Measurements from ENCODE around the gene N4BP2L1.

N4BP2L1 gene

DNA sequence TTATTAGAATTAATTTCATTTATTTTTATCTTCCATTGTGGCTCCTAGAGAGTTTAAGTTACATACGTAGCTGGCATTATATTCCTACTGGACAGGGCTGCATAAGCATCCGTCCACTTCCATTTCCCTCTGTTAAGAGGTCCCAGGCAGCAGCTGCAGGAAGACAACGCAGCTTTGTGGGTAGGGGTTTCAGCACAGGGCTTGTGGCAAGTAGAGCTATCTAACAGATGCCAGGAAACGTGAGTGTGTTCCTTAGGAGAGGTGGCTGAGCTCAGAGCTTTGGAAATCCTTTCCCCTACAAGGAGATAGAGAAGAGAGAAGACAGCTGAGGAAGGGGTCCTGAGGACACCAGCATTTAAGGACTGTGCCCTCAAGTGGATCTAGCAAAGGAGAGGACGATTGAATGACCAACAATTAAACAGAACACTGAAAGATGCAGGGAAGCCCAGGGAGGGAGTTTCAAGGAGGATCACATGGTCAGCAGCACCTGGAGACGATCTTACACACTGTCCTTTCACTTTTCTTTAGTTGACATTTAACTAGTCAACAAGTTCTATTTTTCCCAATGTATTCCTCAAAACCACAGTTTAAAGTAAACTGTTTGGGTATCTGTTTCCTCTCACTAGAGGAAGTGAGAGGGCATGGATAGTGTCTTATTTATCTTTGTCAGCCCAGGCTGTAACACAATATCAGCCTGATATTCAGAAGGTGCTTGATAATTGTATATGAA is 2.3 kb upstream of the N4BP2L1 start:
- no peak for DNase-seq

DNA sequence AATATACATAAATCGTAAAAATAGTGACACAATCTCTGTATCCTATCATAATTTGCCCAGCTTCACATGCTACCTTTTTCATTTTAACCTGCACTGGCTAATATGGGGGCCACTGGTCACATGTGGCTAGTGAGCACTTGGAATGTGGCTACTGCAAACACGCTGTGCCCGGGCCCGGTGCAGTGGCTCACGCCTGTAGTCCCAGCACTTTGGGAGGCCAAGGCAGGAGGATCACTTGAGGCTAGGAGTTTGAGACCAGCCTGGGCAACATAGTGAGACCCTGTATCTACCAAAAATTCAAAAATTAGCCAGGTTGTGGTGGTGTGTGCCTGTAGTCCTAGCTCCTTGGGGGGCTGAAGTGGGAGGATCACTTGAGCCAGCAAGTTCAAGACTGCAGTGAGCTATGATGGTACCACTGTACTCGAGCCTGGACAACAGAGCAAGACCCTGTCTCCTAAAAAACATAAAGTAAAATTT is 1.5 kb upstream of the N4BP2L1 start:
- DNase-seq = no peak

DNA sequence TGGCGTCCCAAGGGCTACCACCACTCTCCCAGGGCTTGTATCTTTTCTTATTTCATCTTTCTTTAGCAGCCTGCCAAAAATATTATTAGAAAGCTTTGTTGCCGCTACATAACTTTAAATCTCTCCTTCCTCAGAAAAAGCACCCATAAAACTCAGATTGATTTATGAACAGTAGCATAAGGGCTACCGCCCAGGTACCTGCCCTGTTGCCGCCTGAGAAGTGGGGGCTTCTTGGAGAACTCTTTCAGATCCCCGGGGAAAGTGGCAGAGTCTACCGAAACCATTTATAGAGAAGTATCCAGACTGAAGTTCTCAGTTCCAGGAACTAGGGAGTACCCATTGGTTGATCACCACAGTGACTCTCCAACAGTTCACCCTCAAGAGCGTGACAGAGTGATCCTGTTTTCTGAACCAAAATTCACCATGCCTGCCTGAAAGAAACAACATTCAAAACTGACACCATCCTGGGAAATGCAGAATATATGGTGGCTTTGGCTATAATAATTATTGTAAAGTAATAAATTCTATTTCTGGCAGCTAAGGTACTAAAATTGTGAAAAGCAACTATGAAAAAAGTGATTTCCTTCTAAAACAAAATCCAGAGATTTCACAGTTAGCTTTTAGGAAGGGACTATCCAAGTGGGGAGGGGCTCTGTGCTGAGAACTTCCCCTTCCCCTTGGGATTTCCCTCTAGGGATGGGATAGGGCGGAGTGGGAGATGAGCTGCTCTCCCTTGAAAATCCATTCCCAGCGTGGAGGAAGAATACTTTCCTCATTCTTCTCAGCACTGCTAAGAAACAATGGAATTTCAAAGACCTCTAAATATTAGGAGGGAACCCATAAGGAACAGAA is 877 bp upstream of the N4BP2L1 start:
- DNase-seq = no peak

DNA sequence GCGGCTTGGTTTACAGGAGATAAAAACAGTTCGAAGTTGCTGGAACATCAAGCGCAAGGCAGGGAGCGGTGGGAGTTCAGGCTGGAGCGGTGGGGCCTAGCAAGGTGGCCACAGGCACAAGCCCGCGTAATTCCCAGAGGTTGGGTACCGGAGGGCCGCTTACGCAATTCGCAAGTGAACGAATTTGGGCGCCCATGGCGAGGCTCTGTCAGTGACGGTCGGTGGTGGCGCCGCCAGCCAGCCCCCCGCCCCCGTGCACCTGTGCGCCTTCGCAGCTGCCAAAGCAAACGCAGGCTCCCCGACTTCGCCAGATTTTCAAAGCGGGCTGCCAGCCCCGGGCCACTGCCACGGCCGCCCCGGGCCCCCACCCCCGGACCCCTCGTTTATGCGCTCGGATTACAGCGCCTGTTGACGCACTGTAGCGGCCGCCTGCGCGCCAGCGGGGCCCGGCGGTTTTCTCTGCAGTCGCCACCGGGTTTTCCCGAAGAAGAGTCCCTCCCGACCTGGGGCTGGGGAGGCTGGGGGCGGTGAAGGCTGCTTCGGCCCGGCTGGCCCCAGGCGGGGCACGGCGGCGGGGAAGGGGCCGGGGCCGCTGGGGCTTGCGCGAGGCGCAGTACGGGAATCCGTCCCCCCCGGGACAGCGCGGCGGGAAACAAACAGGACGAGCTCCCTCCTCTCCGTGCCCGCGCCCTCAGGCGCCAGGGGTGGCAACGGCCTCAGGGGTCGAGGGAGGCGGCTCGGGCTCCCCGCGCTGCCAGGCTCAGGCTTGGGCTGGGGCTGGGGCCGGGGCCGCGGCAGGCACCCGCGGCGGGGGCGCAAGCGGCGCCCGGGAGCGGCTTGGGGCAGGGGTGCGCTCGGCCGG is 709 bp downstream of the N4BP2L1 start:
- no peak for DNase-seq

DNA sequence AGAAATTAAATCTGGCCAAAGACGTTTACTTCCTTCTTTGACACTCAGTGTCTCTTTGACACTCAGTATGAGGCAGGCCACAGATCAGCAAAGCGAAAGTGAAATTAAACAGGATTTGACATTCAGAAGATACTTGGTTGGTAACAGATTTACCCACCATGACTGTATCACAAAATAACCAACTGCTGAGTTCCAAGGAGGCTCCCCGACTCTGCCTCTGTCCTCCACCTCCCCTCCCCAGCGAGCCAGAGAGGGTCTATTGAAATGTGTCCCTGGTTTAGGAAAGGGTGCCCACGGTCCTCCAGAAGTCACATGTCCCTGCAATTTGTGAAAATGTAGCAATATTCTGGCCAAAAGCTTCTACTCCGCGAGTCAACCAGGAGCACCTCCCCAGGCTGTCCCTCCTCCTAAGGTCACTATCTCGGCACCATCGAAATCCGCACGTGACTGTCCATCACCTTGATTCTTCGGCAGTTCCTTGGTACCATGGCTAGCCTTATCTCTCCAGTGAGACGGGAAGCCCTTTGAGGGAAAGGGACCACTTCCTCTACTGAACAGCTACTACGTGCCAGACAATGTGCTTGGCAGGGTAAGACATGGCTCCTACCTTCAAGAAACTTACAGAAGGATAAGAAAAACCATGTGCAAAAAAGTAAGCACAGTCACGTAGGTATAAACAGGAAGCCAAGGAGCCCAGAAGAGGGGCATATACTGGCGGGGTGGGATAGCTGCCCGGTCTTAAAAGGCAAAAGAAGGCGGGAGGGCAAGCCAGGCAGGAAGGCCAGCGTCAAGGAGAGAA is 1.5 kb downstream of the N4BP2L1 start:
- DNase-seq = no peak

DNA sequence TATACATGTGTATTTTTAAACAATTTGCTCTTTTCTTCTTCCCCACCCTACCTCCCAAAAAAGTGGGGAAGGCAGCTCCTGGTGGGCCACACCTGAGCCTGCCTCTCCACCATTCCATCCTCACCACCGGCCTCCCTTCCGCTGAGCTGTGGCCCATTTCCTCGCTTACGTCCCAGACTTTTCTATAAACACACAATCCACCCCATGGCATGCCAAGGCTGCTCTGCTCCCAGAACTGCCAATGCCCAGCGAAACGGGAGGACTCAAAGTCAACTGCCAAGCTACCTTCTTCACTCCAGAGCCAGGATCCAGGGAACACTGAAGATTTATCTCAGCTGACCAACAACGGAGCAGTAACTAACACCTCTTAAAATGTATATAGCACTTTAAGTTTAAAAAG is 2.8 kb downstream of the N4BP2L1 start:
- no peak for DNase-seq

DNA sequence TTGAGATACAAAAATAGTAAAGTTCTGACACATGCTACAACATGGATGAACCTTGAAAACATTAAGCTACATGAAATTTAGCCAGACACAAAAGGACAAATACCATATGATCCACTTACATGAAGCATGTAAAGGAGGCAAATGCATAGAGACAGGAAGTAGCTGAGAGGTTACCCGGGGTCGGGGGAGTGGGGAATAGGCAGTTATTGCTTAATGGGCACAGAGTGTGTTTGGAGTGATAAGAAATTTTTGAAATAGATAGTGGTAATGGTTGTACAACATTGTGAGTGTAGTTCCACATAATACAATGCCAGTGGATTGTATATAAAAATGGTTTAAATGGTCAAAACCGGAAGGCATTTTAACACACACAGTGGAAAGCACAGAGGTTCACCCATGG is 4.3 kb downstream of the N4BP2L1 start:
- DNase-seq = no peak

DNA sequence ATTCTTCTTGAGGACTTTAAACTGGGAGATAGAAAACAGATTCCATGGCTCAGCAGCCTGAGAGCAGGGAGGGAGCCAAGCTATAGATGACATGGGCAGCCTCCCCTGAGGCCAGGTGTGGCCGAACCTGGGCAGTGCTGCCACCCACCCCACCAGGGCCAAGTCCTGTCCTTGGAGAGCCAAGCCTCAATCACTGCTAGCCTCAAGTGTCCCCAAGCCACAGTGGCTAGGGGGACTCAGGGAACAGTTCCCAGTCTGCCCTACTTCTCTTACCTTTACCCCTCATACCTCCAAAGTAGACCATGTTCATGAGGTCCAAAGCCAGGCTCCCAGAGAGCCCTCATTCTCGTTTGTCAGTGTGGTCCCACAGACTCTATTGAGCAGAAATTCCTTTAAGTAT is 8.1 kb downstream of the N4BP2L1 start:
- DNase-seq = no peak

DNA sequence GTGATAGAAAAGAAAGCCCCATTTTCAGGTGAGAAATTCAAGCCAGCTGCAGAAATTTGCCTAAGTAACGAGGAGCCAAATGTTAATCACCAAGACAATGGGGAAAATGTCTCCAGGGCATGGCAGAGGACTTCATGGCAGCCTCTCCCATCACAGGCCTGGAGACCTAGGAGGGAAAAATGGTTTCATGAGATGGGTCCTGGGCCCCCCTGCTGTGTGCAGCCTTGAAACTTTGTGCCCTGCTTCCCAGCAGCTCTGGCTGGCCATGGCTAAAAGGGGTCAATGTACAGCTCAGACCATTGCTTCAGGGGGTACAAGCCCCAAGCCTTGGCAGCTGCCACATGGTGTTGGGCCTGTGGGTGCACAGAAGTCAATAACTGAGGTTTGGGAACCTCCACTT is 9.9 kb downstream of the N4BP2L1 start:
- no peak for DNase-seq

DNA sequence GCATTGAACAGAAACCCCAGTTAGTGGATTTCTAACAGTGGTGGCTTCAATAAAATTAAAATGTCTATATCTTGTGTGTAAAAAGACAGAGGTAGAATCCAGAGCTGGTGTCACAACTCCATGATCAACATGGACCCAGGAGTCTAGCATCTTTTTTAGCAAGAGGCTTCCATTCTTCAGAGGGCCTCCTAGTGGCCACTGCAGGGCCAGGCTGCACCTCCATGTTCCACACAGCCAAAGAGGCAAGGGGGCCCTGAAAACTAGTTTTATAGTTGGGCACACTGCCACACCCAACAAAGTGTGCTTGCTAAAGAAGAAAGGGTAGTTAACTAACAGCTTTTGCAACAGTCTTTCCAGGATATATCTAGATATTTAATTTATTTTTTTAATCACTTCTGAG is 12.9 kb downstream of the N4BP2L1 start:
- no peak for DNase-seq

DNA sequence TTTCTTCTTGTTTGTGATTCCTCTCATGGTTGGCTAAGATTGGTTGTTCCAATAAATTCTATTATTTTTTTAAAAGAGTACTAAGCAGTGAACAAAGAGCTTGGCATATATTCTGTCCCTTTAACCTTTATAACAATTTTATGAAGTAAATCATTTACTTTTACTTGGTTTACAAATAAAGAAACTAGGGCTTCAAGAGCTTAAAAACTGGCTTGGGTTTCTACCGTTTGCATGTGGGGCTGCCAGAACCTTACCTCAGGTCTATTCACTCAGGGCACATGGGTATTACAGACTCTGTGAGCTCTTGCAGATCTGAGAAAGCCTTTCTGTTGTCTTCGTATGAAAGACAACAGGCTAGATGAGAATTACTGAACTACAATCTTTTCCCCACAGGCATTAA is 13.3 kb downstream of the N4BP2L1 start:
- DNase-seq = no peak

DNA sequence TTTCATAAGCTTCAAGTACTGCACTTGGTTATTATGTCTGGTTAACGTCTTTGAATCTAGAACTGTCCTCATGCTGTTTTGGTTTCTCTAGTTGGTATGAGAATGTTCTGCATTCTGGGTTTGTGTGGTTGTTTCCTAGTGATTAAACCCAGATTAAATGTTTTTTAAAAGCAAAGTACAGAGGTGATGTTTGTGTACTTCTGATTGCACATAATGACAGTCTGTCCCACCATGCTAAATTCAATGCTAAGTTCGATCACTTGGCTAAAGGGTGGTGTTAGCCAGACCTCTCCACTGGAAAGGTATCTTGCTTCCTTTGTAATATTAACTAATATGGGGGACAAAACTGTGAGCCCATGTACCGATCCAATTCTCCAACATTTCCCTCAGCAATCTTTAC is 14.6 kb downstream of the N4BP2L1 start:
- DNase-seq = no peak

DNA sequence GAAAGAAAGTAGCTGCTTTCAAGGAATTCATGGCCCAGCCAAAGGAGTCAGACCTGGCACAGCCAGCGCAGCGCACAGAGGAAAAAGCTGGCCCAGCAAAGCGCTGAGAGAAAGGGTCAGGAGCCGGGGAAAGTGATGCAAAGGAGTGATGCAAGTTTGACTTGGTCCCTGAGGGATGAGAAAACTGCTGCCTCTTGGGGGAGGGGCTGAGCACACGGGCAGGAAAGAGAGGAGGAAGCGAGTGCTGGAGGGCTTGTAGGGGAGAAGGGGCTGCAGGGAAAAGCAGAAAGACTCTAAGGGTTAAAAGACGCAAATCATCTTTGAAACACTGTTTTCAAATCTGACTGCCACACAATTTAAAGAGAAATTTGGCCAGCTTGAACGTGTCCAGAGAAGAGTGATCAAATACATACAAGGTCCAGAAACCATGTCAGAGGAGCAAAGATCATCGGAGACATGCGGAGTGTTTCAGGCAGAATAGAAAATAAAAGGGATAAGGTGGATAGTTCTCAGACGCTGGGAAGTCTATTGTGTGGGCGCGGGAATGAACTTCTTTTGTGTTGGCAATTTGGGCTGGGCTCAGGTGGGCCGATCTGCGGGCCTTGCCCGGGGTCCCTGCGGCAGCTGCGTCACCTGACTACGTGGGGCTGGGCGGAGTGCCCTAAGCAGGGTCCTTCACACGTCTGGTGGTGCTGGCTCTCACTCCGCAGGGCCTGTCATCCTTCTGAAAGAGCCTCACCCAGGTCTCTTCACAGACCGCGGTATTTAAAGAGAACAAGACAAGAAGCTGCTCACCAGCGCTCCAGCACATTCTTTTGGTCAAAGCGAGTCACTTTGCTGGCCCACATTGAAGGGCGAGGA is 18.1 kb downstream of the N4BP2L1 start:
- DNase-seq = peak; percentile 4

DNA sequence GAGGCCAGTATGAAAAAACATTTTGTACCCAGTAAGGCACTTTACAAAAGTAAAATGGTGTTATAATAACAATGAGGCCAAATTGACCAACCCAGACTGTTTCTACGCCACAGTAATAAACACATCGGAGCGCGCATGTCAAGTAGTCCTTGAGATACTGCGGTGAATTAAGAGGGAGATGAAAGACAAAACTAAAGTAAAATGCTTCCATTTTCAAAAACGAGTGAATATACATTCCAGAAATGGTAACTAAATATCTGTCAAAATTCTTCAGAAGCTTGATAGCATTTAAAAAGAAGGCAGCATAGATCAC is 19.0 kb downstream of the N4BP2L1 start:
- DNase-seq = no peak

DNA sequence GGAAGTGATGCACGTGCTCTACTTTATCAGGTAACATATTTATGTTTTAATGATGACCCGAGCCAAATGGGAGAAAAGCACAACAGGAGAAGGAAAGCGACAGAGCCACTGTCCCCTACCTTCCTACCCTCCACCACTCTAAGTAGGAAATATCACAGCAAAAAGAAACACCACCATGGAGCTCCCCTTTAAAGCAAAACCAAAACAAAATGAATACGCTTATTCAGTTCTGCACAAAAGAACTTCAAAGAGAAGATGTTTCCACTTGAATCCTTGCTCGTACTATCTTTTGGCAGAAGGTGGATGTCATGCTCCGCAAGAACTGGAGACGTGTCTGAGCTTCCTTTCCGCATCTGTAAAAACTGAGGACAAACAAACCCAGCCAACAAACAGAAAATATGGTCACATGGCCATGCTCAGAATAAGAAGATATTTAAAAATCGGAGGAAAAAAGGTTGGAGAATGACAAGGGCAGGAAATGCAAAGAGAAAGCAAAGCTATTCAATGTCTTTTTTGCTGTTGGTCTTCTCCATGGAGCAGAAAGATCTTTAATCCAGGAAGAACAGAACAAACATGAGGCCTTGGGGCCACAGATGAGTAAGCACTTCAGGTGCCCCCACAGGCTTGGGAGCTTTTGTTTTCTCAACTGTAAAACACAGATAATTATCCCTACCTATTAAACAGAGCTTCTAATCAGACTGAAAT is 19.5 kb downstream of the N4BP2L1 start:
- DNase-seq = no peak

DNA sequence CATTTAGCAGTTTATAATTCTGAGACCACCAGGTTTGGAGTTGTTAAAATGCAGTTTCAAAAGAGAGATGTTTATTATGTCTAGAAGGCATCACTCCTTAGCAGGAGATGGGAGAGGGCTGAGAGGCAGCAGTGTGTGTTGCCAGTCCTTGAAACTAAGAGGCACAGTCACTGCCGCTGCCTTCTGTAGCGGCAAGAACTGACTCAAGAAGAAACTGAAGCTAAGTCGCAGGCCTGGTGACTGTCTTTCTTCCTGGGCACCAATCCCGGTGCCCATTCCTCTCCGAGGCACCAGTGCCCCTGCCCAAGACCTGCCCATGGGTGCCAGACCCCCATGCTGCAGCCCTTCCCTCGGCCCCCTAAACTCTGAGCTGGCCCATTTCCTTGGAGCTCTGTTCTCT is 20.1 kb downstream of the N4BP2L1 start:
- no peak for DNase-seq

DNA sequence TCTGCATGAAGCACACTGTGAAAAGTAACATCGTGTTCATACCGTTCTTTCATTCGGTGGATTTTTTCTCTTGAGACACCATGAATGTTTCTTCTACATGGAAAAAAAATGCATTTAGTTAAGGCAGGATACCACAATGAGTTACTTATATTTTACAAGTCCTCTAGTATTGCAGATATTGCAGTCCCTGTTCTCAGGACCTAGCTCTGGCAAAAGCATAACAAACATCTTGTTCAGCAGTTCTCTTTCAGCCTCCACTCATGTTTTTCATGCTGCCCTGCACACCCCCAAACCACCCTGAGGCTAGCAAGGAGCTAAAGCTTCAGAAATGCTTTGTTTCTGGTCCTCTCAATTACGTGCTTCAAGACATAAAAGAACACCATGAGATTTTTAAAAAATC is 24.8 kb downstream of the N4BP2L1 start:
- DNase-seq = no peak

DNA sequence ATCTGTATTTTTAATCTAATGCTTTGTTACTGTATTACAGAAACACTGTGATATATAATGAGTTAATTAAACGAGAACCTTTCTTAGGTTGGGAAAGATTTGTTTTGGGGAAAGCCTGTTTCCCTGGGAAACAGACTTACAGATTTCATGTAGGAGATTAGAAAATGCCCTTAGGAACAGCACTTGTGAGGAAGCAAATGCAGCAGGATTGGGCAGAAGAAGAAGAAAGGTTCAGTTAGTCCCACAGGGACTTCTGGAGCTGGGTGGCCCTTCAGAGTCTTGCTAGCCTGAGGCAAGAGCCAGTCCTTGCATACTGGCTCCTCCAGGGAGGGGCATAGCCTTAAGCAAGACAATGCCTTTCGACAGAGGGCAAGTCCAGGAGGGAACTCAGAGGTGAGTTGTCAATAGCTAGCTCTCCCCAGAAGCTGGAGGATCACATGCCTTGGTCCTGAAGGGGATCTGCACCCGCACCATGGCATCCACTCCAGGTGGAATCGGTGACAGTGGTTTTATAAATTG is 36.8 kb downstream of the N4BP2L1 start:
- no peak for DNase-seq

DNA sequence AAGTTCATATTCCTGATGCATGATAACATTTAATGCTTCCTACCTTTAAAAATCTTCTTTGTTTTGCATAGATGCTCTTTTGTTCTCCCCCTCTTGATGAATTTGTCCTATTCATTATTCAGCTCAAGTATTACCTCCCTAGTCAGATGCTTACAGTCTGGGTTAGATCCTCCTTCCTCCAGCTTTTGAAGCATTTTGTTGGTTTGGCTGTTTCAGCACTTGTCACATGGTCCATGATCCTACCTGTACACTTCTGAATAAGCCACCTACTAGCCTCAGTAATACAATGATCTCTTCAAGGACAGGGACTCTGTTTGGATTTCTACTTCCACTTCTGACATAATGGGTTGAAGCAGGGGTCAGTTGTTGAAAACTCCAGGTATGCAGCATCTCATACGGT is 37.4 kb downstream of the N4BP2L1 start:
- DNase-seq = no peak

DNA sequence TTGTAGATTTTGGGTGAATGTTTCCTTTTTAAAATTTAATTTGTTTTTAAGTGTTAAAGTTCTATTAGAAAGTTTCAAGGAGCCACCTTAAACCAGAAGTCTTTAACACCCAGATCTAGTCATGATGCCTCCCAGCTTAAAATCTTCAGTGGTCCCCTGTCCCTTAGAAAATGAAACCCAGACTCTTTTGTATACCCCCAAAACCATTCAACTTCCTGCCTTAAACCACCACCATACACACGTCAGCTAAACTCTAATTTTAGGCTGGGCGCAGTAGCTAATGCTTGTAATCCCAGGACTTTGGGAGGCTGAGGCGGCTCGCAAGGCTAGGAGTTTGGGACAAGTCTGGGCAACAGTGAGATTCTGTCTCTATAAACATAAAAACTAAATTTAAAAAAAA is 37.9 kb downstream of the N4BP2L1 start:
- no peak for DNase-seq

DNA sequence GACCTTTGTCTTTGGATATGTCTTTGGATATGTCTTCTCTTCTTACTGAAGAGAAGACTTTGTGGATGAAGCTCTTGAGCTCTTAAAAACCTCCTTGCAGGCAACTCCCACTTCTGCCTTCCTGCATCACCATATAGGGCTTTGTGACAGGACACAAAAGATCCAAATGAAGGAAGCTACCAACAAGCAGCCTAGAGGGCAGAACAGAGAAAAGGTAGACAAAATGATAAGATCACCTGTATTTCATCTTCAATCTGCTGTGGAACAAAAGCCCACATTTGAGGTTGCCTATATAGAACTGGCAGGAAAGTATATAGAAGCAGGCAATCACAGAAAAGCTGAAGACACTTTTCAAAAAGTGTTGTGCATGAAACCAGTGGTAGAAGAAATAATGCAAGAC is 42.5 kb downstream of the N4BP2L1 start:
- no peak for DNase-seq

Data from NCI-H1436 treated with DMSO at 0.1 percent for 48 hours (cell line).